Stimulated activated CD4-positive, alpha-beta T cell treated with anti-CD3 and anti-CD28 coated beads, TNF-alpha, amount 100 ng/mL, for 4 hours (primary cell): ENCODE measurements around the gene SEC16A.
A peak's percentile ranks its signal among the peaks of the same experiment; 100 is the strongest.
"Not testable (repeated sequence)": the region's sequence is repeated elsewhere in the genome, so short reads cannot be mapped to it uniquely, and the experiment has no call there.

Experiments
- DNase-seq, 3 experiments: peaks; one replicate each; pipeline ENCODE4 v3.0.0-alpha.2; 2020; ENCODE audit warnings: low read depth in 3 of 3

The SEC16A gene

GRCh38 chr9:136423432-136424146 lies 59.3 kb downstream of the SEC16A start:
- no peak for DNase-seq

GRCh38 chr9:136422876-136423275 lies 60.0 kb downstream of the SEC16A start:
- no peak for DNase-seq

GRCh38 chr9:136421791-136422190 lies 61.0 kb downstream of the SEC16A start:
- no peak for DNase-seq

DNA sequence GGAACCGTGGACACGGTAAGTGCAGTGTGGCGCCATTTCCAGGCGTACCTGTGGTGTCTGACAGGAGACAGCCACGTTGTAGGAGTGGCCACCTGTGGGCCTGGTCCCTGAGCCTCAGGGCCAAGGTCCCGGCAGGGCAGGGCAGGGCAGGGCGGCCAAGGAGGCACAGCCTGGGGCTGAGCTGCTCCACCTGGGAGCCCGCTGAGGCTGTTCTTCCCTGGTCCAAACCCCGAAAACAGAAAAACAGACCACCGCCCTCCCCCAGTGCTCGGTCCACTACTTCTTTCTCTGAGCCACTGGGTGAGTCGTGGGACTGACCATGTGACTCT lies 63.8 kb downstream of the SEC16A start:
- DNase-seq = no peak

GRCh38 chr9:136418182-136419091 lies 64.4 kb downstream of the SEC16A start:
- no peak for DNase-seq

DNA sequence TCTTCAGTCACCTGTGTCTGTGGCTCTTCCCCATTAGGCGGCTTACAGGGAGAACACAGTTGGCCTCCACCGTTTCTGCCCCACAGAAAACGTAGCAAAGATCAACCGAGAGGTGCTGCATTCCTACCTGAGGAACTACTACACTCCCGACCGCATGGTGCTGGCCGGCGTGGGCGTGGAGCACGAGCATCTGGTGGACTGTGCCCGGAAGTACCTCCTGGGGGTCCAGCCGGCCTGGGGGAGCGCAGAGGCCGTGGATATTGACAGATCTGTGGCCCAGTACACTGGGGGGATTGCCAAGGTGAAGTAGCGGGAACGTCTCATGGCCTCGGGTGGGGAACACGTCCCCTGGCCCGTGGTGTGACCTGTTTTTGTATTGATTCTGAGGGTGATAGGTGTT lies 65.9 kb downstream of the SEC16A start:
- no peak for DNase-seq

- no peak for DNase-seq
Observed at GRCh38 chr9:136416427-136416826, 66.4 kb downstream of the SEC16A start.

DNA sequence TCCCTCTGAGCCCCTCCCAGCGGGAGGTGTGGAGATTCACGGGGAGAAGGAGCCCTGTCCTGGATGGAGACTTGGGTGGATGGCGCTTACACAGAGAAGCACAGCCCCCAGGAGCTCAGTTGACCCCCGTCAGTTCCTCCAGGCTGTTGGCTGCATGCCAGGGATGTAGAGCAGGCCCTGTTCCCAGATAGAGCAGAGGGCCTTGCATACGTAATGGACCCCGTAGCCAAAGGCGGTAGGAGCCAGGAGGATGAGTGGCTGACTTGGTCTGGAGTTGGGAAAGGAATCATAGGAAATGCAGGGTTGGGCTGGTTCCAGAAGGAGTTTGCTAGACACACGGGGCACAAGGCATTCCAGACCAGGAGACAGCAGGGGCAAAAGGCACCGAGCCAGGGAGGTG lies 69.9 kb downstream of the SEC16A start:
- no peak for DNase-seq

GRCh38 chr9:136411378-136411777 lies 71.5 kb downstream of the SEC16A start:
- DNase-seq = no peak

DNA sequence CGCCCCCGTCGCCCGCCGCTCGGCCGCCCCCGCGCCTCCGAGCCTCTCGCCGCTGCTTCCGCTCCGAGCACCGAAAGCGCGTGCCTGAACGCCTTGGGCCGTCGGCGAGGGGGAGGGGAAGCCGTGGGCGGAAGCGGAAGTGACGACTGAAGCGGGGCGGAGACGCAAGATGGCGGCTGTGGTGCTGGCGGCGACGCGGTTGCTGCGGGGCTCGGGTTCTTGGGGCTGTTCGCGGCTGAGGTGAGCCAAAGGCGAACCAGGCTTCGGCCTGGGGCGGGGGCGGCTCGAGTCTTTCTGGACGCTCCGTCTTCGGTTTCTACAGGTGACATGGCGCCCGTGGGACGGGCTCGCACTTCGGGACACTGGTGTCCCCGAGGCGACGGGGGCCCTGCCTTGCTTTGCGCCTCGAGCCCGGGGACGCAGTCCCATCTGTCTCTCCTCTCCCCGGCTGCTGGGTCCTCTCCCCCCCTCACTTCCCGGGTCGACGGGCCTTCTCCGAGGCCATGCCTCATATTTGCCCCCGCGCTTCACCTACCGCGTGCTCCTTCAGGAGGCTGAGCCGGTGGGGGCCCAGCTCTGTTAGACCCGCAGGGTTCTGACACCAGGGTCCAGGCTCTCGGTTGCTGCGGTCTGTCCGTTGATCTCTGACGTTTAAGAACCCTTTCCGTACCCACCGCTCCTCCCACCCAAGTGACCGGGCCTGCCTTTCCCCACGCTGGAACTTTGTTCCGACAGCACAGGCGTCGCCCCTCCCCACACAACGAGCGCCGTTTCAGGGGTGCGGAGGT lies 72.1 kb downstream of the SEC16A start, which contains the start of the genes ENTR1 and PMPCA:
Gene ENTR1 (minus strand): TSS at position 115 of the 788 bp plus-strand sequence. CDS start 217 bp downstream, outside the sequence.
Gene PMPCA (plus strand): TSS at position 159 of the 788 bp plus-strand sequence. CDS start 11 bp downstream, at position 170.
- peak; percentile 97 to 99 (median 97) for DNase-seq

DNA sequence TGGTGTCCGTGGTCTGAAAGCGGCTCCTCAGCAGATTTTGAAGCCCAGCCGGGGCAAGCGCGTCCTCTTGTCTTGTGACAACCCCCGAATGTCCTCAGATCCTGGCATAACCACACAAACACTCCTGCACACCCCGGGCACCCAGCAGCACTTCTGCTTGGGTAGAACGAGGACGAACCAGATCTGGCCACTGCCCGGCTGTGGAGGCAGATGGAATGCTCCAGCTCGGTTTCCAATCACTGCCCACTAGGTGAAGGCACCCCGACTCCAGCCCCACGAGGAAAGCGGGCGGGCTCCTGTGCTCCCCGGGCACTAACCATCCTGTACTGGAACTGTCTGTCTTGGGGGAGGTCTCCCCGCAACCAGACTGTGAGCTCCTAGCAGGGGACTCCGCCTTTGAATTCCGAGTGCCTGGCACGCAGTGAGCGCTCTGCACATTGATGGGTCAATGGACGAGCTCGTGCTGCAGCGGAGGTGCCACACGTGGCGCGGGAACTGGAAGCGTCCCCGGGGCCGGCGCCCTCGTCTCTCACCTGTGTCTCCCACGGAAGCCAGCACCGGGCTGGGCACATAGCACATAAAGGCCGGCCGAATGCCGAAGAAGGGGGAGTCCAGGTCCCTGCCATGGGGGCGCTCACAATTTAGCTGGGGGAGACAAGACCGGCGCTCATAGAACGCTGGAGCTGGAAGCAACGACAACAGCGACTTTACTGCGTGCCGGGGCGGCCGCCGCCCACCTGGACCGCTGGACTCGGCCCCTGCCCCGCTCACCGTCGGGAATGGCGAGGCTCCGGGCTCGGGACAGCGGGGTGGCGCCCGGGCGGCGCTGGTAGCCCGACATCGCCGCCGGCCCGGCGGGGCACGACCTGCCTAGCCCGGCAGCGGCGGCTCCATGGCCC lies 73.0 kb downstream of the SEC16A start:
- peak in 2 of 3 experiments; percentile 24 to 32 for DNase-seq

DNA sequence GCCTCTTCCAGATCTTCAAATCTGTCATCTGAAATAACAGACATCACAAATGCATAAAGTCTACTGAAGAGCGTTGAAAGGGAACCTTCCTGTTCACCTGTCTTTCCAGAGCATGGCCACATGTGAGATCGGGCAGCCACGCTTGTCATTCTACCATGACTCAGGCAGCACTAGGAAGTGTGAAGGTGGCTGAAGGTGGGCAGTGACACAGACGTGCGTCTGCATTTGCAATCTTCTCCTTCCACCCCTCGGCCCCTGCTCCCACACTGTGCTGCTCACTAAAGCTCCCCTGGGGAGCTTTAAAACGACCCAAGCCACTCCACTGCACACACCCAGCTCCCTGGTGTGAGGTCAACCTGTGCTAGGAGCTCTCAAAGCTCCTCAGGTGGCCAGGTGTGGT lies 74.9 kb downstream of the SEC16A start:
- no peak for DNase-seq

- not testable (repeated sequence) for DNase-seq
Observed at GRCh38 chr9:136407061-136407460, 75.8 kb downstream of the SEC16A start.

DNA sequence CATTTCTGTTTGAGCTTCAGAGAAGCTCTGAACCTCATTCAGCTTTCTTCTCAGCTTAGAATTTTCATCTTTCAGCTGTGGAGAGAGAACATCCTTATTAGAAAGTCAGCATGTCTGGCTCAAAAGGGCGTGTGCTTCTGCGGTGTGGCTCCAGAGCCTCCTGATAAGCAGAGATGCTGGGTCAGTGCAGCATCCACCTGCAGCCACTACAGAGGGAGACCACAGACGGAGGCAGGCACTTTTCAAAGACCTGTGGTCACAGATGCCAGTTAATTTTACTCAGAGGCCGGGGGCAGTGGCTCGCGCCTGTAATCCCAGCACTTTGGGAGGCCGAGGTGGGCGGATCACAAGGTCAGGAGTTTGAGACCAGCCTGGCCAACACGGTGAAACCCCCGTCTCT lies 76.9 kb downstream of the SEC16A start:
- DNase-seq = not testable (repeated sequence)

- no peak for DNase-seq
Observed at GRCh38 chr9:136405481-136405880, 77.4 kb downstream of the SEC16A start.

GRCh38 chr9:136404801-136405136 lies 78.1 kb downstream of the SEC16A start:
- DNase-seq = no peak

DNA sequence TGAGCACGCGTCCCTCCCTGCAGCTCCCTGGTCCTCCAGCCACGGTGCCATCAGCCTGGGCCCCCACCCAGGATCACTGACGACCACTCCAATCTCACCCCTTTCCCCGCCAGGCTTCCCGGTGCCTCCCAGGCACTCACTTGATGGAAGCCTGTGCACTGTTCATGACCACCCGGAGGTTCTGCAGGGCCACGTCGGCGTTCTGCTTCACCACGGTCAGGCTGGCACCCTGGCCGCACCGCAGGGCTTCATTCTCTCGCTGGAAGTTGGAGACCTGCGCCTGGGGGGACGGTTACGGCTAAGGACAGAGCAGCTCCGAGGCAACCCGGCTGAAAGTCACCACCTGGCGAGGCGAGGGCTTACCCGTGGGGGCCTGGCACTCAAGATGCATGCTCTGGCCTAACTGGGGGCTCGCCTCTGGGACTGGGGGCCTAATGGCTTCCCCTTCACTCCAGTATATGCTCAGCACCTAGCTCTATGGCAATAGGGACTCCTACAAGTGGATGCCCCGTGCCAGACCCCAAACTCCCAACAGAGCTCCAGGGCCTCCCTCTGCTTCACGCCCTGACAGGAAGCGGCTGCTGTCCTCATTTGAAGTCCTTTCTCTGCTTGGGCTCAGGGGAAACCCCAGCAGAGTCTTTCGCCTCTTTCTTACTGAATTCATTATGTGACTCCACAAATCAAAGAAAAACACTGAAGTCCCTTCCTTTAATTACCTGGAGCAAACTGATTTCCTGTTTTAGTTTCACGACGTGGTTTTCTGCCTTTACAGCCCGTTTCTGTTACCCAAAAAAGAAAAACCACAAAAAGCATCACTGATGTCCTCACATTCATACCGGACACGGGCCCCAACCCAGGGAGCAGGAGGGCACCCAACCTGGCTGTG lies 78.7 kb downstream of the SEC16A start:
- DNase-seq = no peak

GRCh38 chr9:136403538-136403914 lies 79.3 kb downstream of the SEC16A start:
- DNase-seq = peak; percentile 43 to 70 (median 69)

DNA sequence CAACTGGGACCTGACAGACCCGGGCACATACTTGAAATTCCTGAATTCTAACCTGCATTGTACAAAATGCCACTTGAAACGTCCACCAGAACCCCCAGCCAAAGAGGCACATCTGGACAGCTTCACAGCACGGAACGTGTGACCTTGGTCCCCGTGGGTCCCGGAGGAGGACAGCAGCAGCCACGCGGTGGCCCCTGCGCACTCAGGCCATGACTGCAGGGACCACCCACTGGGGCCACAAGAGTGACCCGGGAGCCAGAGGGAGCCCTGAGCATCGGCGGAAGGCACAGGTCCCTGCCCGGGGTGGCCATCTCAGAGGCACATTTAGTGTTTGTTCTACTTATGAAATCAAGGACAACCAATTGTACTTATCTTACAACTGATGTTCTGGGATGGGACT lies 80.8 kb downstream of the SEC16A start:
- no peak for DNase-seq
